T follicular helper cell (primary cell): Measurements from ENCODE around the gene CASTOR2.
"Not testable (repeated sequence)": the region's sequence is repeated elsewhere in the genome, so short reads cannot be mapped to it uniquely, and the experiment has no call there.

ENCODE experiments used
- DNase-seq: peaks from one replicate; pipeline ENCODE4 v3.0.0-alpha.2; 2020; ENCODE audit warnings: low read depth
- total RNA-seq, 2 experiments: gene quantifications; one replicate each; lab custom pipeline; 2026; lab: John Stamatoyannopoulos, UW

The CASTOR2 gene
- 12.8 to 32.1 reads per million in 2 experiments for total RNA-seq

DNA sequence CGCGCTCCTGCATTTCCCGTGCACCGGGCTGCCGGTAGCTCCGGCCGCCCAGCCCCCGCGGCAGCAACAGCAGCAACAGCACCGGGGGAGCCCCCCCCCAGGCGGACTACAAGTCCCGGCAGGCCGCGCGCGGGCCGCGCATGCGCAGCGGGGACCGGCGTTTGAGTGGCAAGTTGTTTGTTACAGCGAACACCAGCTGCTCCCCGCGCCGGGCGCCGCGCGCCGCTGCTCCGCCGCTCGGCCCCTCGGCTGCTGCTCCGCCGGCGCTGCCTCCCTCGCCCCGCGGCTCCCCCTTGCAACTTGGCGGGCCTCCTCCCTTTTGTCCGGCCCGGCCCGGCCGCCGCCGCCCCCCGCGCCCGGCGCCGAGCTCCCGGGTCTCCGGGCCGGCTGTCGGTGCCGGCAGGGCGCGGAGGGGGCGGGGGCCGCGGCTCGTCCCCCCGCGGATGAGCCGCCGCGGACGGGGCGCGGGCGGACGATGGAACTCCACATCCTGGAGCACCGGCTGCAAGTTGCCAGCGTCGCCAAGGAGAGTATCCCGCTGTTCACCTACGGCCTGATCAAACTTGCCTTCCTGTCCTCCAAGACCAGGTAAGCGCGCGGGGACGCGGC lies at the start of gene CASTOR2:
TSS of gene CASTOR2 (plus strand) at position 195 of the 609 bp plus-strand sequence. CDS start at position 476, 281 bp downstream.
- DNase-seq: peak; percentile 58

DNA sequence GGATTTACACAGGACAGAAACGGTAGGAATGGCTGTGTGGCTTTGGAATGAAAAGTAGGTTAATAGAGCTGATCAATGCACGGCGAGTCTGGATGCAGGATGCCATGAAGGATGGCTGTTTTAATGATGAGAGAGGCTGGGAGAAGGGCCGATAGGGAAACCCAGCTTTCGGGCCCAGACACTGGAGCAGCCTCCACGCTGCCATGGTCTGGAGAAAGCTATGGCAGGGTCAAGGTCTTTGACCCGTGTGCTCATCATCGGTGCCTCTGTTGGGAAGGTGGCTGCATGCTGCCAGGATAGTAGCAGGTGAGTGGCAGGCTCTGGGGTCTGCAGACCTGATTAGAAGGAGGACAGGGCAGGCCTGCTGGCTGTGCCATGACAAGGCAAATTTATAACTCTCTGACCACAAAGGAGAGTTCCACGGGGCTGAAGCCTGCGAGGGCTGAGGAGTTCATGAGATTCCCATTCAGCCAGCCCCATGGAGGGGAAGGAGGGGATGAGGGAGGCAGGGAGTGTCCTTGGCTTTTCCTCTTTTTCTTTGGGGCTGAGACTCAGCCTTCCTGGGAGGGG lies 42.1 kb upstream of the CASTOR2 start:
- not testable (repeated sequence) for DNase-seq

DNA sequence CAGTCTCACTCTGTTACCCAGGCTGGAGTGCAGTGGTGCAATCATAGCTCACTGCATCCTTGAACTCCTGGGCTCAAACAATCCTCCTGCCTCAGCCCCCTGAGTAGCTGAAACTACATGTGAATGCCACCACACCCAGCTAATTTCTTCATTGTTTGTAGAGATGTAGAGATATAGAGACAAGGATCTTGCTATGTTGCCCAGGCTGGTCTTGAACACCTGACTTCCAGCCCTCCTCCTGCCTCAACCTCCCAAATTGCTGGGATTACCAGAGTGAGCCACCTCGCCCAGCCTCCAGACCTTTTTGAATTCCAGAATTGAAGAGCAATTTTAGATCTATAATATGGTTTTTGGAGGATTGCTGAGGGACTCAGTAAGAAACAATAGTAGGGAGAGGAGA lies 40.9 kb upstream of the CASTOR2 start:
- not testable (repeated sequence) for DNase-seq

- not testable (repeated sequence) for DNase-seq
Observed at GRCh38 chr7:74926968-74927367, 37.5 kb upstream of the CASTOR2 start.

GRCh38 chr7:74931563-74932328 lies 32.8 kb upstream of the CASTOR2 start:
- DNase-seq: not testable (repeated sequence)

DNA sequence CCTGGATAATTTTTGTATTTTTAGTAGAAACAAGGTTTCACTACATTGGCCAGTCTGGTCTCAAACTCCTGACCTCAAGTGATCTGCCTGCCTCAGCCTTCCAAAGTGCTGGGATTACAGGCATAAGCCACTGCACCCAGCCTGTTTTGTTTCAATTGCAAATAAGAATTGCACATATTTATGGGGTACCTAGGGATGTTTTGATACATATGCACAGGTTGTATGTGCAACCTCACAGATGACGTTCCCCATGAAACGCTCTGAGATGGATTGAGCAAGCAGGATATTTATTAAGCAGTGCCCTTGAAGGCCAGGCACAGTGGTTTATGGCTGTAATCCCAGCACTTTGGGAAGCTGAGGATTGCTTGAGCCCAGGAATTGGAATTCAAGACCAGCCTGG lies 25.1 kb upstream of the CASTOR2 start:
- DNase-seq: not testable (repeated sequence)

- not testable (repeated sequence) for DNase-seq
Observed at GRCh38 chr7:74941302-74942069, 23.0 kb upstream of the CASTOR2 start.

- DNase-seq: not testable (repeated sequence)
Observed at GRCh38 chr7:74943923-74944322, 20.6 kb upstream of the CASTOR2 start.

GRCh38 chr7:74947741-74948140 lies 16.8 kb upstream of the CASTOR2 start:
- DNase-seq: not testable (repeated sequence)

DNA sequence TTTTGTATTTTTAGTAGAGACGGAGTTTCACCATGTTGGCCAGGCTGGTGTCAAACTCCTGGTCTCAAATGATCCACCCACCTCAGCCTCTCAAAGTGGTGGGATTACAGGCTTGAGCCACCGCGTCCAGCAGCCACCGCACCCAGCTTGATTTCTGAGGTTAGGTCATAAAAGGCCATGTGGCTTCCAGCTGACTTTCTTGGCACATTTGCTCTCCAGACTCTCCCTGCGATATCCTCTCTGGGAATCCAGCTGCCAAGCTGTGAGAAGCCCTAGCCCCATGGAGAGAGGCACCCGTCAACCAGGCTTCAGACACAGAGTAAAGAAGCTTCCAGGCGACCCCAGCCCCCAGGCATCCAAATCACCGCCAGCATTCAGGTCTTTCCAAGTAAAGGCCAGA lies 10.7 kb upstream of the CASTOR2 start:
- DNase-seq: not testable (repeated sequence)

DNA sequence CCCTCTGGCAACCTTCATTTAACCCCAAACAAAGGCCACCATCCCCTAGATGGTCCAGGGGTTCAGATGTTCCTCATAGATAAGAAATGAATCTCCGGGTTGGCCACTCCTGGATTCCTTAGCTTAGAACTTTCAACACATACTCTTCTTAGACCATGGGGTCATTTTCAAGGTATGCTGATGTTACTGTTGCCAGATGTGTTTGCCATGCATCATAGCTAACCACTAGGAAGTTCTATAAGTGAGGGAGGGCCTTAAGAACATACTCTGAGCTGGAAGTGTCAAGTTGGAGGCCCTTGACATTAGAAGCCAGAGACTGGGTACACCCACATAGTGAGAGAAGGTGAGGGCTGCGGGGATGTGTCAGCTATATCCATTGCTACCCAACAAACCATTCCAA lies 6.2 kb upstream of the CASTOR2 start:
- DNase-seq: not testable (repeated sequence)

GRCh38 chr7:74963704-74964510 lies 598 bp upstream of the CASTOR2 start:
- not testable (repeated sequence) for DNase-seq

DNA sequence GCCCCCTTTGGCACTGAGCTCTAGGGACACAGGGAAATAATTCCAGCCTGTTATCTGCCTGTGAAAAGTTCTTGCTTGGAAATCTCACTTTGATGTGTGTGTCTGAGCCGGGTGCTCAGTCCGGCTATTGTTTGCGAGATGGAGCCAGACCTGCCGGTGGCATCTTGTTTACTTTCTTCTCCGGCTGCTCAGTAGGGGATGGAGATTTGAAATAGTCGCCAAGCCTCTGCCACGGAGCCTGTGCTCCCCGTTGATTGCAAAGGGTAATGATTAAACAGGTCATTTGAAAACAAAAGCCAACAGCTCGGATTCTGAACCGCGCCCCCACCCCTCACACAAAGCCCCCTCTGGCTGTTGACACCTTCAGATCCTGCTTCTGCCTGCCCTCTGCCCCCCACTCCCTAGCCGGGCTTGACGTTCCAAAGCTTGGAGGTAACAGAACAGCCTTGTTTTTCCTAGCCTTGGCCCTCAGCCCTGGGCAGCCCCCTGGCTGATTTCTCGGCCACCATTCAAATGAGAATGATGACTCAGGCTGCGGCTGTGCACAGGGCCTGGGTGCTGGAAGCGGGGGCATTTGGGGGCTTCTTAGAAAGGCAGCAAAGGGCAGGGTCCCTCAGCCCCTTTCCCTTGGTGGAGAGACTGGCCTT lies 1.8 kb downstream of the CASTOR2 start:
- DNase-seq: not testable (repeated sequence)

- not testable (repeated sequence) for DNase-seq
Observed at GRCh38 chr7:74966909-74967308, 2.4 kb downstream of the CASTOR2 start.

DNA sequence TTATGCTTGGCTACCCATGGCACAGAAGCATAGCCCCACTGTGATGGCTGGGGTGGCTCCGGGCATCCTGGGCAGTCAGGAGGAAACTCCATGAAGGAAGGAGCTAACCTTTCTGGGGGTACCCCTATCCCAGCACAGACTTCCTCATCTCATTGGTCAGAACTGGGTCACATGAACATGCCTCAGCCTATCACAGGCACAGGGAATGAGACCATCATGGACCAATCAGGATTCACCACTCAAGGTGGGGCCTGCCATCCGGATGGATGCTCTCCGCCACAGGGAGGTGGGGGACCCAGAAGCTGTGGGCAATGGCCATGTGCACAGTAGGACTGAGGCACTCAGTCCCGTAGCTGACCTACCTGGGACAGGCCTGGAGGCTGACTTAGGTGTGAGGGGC lies 6.9 kb downstream of the CASTOR2 start:
- not testable (repeated sequence) for DNase-seq

DNA sequence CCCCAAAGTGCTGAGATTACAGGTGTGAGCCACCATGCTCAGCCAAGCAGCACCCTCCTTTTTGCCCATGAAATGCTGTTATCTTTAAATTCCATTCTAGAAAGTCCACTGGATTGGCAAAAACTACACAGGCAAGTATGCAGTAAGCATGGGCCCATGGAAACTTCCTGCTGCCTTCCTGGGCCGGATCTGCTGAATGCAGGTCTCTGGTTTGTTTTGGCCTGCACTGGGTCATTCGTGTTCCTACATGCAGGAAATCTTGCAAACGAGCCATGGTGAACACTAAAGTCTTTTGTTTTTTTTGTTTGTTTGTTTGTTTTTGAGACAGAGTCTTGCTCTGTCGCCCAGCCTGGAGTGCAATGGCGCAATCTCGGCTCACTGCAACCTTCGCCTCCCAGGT lies 7.9 kb downstream of the CASTOR2 start:
- not testable (repeated sequence) for DNase-seq

GRCh38 chr7:74975959-74976358 lies 11.5 kb downstream of the CASTOR2 start:
- not testable (repeated sequence) for DNase-seq

DNA sequence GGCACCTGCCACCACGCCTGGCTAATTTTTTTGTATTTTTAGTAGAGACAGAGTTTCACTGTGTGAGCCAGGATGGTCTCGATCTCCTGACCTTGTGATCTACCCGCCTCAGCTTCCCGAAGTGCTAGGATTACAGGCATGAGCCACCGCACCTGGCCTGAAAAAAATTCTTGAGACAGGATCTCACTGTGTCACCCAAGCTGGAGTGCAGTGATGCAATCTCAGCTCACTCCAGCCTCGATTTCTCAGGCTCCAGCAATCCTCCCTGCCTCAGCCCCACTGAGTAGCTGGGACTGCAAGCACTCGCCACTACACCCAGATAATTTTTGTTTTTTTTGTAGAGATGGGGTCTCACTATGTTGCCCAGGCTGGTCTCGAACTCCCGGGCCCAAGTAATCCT lies 13.0 kb downstream of the CASTOR2 start:
- DNase-seq: not testable (repeated sequence)

- DNase-seq: not testable (repeated sequence)
Observed at GRCh38 chr7:74988436-74988835, 23.9 kb downstream of the CASTOR2 start.

DNA sequence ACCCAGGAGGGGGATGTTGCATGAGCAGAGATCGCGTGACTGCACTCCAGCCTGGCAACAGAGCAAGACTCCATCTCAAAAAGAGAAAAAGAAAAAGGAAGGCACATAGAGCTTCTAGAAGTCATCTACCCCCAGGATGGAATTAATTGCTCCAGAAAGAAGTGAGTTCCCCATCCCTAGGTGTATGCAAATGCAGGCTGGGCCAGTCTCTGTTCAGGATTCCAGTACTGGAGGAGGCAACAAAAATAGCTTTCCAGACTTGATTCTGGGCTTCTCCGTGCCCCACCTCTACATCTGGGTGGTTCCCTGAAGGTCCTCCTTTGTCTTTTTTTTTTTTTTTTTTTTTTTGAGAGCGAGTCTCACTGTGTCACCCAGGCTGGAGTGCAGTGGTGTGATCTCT lies 28.6 kb downstream of the CASTOR2 start:
- no peak for DNase-seq
